Activated T-cell treated with anti-CD3 and anti-CD28 coated beads, Interleukin-2, amount 50 U/mL, for 24 hours (primary cell): ENCODE data around the gene MSANTD4.
"Not testable (repeated sequence)": the region's sequence is repeated elsewhere in the genome, so short reads cannot be mapped to it uniquely, and the experiment has no call there.

Source experiments
- DNase-seq: peaks from one replicate; pipeline ENCODE4 v3.0.0-alpha.2; 2020
- H3K27ac Mint-ChIP-seq: 2 replicates; pipeline ENCODE4 v1.8.0; 2020; ENCODE audit warnings: mild to moderate bottlenecking, mixed read lengths
- H3K27me3 Mint-ChIP-seq: 2 replicates; pipeline ENCODE4 v1.8.0; 2020; ENCODE audit warnings: mixed read lengths
- H3K36me3 Mint-ChIP-seq: 2 replicates; pipeline ENCODE4 v1.8.0; 2020; ENCODE audit warnings: low read depth, mixed read lengths
- H3K4me1 Mint-ChIP-seq: 2 replicates; pipeline ENCODE4 v1.8.0; 2020; ENCODE audit warnings: low read depth, mixed read lengths
- H3K4me3 Mint-ChIP-seq: 2 replicates; pipeline ENCODE4 v1.8.0; 2020; ENCODE audit warnings: mild to moderate bottlenecking, moderate library complexity, mixed read lengths
- H3K9me3 Mint-ChIP-seq: 2 replicates; pipeline ENCODE4 v1.8.0; 2020; ENCODE audit warnings: mixed read lengths

The MSANTD4 gene

GRCh38 chr11:106031202-106031810 lies 9.3 kb upstream of the MSANTD4 start:
- no peak overlapping the region for H3K4me3 Mint-ChIP-seq
- no peak for DNase-seq
- peaks cover 60% of the 10 kb centered on the region for H3K27me3 Mint-ChIP-seq

DNA sequence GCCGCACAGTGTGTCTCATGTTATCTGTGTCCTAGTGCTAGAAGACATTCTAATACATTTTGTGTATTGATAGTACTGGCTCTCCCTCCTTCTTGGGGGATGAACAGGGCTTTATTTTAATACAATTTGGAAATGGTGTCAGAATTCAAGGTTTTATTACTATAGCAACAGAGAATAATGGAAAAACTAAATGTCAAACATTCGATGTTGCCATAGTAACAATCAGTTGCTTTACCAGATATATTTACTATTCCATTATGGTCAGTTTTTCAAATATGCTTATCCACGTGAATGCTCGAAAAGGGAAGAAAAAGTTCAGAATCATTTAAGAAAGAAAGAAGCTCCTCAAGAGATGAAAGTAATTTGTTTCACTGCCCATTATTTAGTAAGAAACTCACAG lies 8.6 kb upstream of the MSANTD4 start:
- H3K4me1 Mint-ChIP-seq, result peaks cover 1% of the 10 kb centered on the region
- H3K27me3 Mint-ChIP-seq, result peaks cover 59% of the 10 kb centered on the region
- H3K4me3 Mint-ChIP-seq, result no peak overlapping the region
- H3K36me3 Mint-ChIP-seq, result no peaks in the 10 kb centered on the region
- H3K27ac Mint-ChIP-seq, result no peak overlapping the region
- H3K9me3 Mint-ChIP-seq, result peaks cover 2% of the 10 kb centered on the region
- DNase-seq, result no peak

More at GRCh38 chr11:106031202-106031810, 9.3 kb upstream of the MSANTD4 start:
- Mint-ChIP-seq H3K4me1 (peaks cover 1% of the 10 kb centered on the region), H3K27ac (no peak overlapping the region), H3K36me3 (no peaks in the 10 kb centered on the region), H3K9me3 (peaks cover 2% of the 10 kb centered on the region)

DNA sequence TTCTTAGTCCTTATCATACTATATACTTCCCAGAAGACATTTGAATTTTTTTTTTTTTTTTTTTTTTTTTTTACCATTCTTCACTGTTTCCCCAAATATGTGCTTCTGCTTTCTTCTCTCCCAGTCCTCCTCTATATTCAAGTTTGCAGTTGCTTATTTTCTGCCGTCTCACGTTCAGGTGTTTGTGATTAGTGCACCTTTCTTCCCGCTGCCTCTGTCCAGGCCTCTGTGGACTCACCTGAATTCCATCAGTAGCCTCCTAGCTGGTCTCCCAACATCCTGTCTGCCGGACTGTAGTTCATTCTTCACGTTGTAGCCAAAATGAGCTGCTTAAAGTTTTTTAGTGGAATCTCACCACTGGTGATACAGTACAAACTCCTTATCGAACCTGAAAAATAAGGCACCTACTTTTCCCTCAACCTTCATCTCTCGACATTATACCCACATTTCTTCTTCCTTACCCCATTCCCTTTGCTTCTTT lies 795 bp upstream of the MSANTD4 start:
- Mint-ChIP-seq H3K9me3 (peaks cover 5% of the 10 kb centered on the region), H3K4me3 (peak overlapping the region; percentile 93), H3K27ac (peak overlapping the region; percentile 94), H3K4me1 (peaks cover 39% of the 10 kb centered on the region), H3K27me3 (peaks cover 11% of the 10 kb centered on the region), H3K36me3 (peaks cover 40% of the 10 kb centered on the region)
- peak; percentile 33 for DNase-seq

- Mint-ChIP-seq H3K4me1 (peaks cover 49% of the 10 kb centered on the region), H3K27me3 (peaks cover 8% of the 10 kb centered on the region), H3K4me3 (peak overlapping the region; percentile 93), H3K36me3 (peaks cover 49% of the 10 kb centered on the region), H3K27ac (peak overlapping the region; percentile 94), H3K9me3 (peaks cover 3% of the 10 kb centered on the region)
- no peak for DNase-seq
These were observed 666 bp downstream of the MSANTD4 start for GRCh38 chr11:106021181-106021966.

- no peaks in the 10 kb centered on the region for H3K9me3 Mint-ChIP-seq
- no peaks in the 10 kb centered on the region for H3K27me3 Mint-ChIP-seq
- H3K36me3 Mint-ChIP-seq, result peaks cover 82% of the 10 kb centered on the region
- H3K27ac Mint-ChIP-seq, result no peak overlapping the region
- peaks cover 66% of the 10 kb centered on the region for H3K4me1 Mint-ChIP-seq
- H3K4me3 Mint-ChIP-seq, result no peak overlapping the region
- no peak for DNase-seq
These were observed 4.9 kb downstream of the MSANTD4 start for GRCh38 chr11:106017093-106017492.

- peaks cover 83% of the 10 kb centered on the region for H3K36me3 Mint-ChIP-seq
- no peak overlapping the region for H3K27ac Mint-ChIP-seq
- no peak for DNase-seq
- H3K27me3 Mint-ChIP-seq, result no peaks in the 10 kb centered on the region
- no peak overlapping the region for H3K4me3 Mint-ChIP-seq
- H3K9me3 Mint-ChIP-seq, result no peaks in the 10 kb centered on the region
- H3K4me1 Mint-ChIP-seq, result peaks cover 62% of the 10 kb centered on the region
These were observed 7.0 kb downstream of the MSANTD4 start for GRCh38 chr11:106015066-106015465.

DNA sequence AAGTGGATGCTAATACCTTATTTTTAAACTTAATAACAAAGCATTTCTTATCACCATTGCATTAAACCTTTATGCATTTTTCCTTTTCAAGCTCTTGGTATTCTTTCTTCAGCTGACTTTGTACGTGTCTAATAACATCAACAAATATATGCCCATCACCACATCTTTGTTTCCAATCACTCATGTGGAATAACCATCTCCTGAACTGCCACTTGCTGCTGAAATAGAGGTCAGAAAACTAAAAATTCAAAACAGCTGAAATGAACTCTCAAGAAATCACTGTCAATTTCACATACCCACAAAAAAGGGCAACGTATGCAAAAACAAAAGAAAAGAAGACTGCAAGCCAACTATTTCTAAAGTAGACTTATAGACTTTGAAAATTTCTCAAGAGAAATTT lies 7.4 kb downstream of the MSANTD4 start:
- peaks cover 61% of the 10 kb centered on the region for H3K4me1 Mint-ChIP-seq
- H3K27me3 Mint-ChIP-seq, result no peaks in the 10 kb centered on the region
- no peak overlapping the region for H3K27ac Mint-ChIP-seq
- DNase-seq, result no peak
- H3K9me3 Mint-ChIP-seq, result no peaks in the 10 kb centered on the region
- no peak overlapping the region for H3K4me3 Mint-ChIP-seq
- peaks cover 83% of the 10 kb centered on the region for H3K36me3 Mint-ChIP-seq

- DNase-seq, result no peak
- no peaks in the 10 kb centered on the region for H3K9me3 Mint-ChIP-seq
- H3K27ac Mint-ChIP-seq, result no peak overlapping the region
- peaks cover 62% of the 10 kb centered on the region for H3K4me1 Mint-ChIP-seq
- H3K27me3 Mint-ChIP-seq, result no peaks in the 10 kb centered on the region
- peaks cover 85% of the 10 kb centered on the region for H3K36me3 Mint-ChIP-seq
- H3K4me3 Mint-ChIP-seq, result no peak overlapping the region
These were observed 8.0 kb downstream of the MSANTD4 start for GRCh38 chr11:106014035-106014434.

DNA sequence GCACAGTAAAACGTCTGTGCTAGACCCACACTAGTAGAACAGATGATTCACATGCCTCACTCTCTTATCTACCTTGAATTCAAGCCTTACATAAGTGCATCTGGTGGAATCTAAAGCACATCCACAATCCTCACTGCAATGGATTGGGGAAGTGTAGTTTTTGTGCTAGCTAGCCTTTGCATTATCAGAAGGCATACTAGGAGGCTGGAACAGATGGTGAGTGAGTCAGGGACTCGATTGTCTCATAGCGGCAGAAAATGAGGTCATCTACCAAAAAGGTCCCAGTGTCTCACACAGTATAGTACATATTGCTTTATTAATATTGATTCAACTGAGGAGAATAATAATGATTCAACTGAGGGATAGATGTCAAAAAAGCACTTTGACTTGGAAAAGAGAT lies 9.3 kb downstream of the MSANTD4 start:
- H3K4me3 Mint-ChIP-seq, result no peak overlapping the region
- H3K4me1 Mint-ChIP-seq, result peaks cover 56% of the 10 kb centered on the region

GRCh38 chr11:106011481-106011880 lies 10.6 kb downstream of the MSANTD4 start:
- Mint-ChIP-seq H3K4me3 (no peak overlapping the region), H3K36me3 (peaks cover 93% of the 10 kb centered on the region), H3K4me1 (peaks cover 50% of the 10 kb centered on the region), H3K27ac (no peak overlapping the region), H3K9me3 (peaks cover 5% of the 10 kb centered on the region), H3K27me3 (no peaks in the 10 kb centered on the region)
- no peak for DNase-seq

More for the DNA sequence above, 9.3 kb downstream of the MSANTD4 start:
- Mint-ChIP-seq H3K9me3 (no peaks in the 10 kb centered on the region), H3K27ac (no peak overlapping the region), H3K36me3 (peaks cover 87% of the 10 kb centered on the region), H3K27me3 (no peaks in the 10 kb centered on the region)
- no peak for DNase-seq

DNA sequence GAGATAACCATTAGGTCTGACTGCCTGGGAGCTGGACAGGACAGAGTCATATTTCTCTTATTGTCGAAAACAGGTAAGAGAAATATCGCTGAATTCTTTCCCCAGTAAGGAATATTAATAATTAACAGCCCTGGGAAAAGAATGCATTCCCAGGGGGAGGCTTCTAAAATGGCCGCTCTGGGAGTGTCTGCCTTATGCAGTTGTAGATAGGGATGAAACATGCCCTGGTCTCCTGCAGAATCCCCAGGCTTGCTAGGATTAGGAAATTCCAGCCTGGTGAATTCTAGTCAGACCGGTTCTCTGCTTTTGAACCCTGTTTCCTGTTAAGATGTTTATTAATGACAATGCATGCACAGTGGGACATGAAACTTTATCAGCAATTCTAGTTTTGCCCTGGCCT lies 18.9 kb downstream of the MSANTD4 start:
- H3K27me3 Mint-ChIP-seq, H3K4me3 Mint-ChIP-seq, H3K27ac Mint-ChIP-seq, DNase-seq: not testable (repeated sequence)
- Mint-ChIP-seq H3K9me3 (peaks cover 20% of the 10 kb centered on the region), H3K4me1 (peaks cover 12% of the 10 kb centered on the region), H3K36me3 (peaks cover 91% of the 10 kb centered on the region)

DNA sequence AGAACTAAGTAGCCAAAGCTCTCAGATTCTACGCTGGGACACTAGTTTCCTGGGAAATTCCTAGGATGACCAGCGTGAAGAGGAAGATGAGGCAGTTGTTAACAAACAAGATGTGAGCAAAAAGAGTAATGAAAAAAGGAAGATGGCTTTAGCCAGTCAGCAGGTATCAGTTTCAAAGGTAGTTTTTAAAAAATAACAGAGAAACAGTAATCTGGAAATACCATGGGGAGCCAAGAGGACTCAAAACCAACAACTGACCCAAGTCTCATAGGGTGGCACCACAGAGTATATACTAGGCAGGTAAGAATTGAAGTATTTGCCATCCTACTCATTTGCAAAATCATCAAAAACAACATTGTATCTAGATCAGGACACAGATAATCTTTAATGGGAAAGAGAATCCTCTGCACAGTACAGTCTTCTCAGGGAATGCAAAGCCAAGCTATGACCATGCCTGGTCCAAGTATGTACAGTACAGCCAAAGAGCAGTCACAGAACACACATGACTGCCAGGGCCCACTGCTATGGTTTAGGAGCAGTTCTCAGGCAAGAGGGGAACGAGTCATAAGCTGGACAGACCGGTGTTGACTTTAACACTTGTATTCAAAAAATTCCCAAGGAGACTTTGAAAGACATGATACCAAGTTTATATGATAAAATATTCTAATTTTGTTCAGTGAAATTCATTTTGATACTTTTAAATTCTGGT lies 20.6 kb downstream of the MSANTD4 start:
- Mint-ChIP-seq H3K36me3 (peaks cover 91% of the 10 kb centered on the region), H3K27me3 (no peaks in the 10 kb centered on the region), H3K27ac (no peak overlapping the region), H3K4me1 (peaks cover 10% of the 10 kb centered on the region), H3K9me3 (peaks cover 17% of the 10 kb centered on the region), H3K4me3 (no peak overlapping the region)
- no peak for DNase-seq

- no peak for DNase-seq
- Mint-ChIP-seq H3K4me3 (no peak overlapping the region), H3K4me1 (no peaks in the 10 kb centered on the region), H3K27ac (no peak overlapping the region), H3K36me3 (peaks cover 39% of the 10 kb centered on the region), H3K27me3 (no peaks in the 10 kb centered on the region), H3K9me3 (peaks cover 12% of the 10 kb centered on the region)
These were observed 30.2 kb downstream of the MSANTD4 start for GRCh38 chr11:105991888-105992287.

GRCh38 chr11:105989124-105989523 lies 32.9 kb downstream of the MSANTD4 start:
- H3K9me3 Mint-ChIP-seq, result peaks cover 11% of the 10 kb centered on the region

More at GRCh38 chr11:105989124-105989523, 32.9 kb downstream of the MSANTD4 start:
- Mint-ChIP-seq H3K27ac (no peak overlapping the region), H3K4me1 (no peaks in the 10 kb centered on the region), H3K4me3 (no peak overlapping the region), H3K27me3 (no peaks in the 10 kb centered on the region), H3K36me3 (peaks cover 12% of the 10 kb centered on the region)
- DNase-seq, result no peak
